T-helper 9 cell (primary cell): ENCODE measurements around the gene ZNF189.

Source experiments
- DNase-seq: peaks from one replicate; pipeline ENCODE4 v3.0.0-alpha.2; 2020

ZNF189 gene

DNA sequence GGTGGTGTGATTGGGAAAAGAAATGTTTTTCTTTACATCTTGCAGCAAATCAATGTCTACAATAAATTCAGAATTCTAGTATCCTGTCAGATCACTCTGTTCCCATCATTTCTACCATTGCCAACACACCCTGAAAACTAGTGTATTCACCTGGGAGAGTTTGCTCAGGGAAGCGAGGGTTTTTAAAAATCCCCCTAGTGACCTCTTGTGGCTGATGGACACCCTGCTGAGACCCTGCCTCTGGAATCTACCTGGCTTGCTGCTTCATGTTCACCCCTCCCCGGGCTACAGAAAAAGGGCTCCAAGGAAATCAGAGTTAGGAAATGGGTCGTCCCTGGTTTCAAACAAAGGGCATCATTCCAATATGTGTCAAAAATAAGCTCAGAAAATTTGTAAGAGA lies 58.4 kb downstream of the ZNF189 start:
- DNase-seq, result no peak

DNA sequence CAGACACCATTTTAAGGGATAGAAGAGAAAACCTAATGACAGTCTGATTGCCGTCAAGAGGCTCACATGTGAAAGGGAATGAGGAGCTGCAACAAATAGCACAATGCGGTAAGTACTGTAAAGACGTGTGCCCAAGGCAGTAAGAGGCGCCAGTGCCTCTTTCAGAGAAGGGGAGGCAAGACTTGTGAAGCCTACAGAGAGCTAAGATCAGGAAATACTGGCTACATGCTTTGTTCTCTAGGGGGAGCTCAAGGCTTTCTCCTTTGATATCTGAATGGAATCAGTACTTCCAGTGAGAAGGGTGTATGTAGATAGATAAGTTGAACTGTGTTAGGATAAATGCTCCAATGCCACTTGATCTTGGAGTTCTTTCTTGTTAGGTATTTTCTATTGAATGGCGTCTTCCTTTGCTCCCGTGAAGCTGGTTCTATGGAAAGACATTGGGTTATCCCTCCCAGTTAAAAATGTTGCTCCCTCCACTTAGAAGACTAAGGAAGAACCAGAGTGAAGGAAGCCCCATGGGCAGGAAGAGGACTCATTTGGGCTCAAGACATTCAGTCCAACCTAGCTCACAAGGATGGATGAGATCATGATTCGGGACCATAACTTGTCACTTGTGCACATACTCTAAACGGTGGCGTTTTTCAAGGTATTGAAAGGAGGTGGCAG lies 60.4 kb downstream of the ZNF189 start:
- DNase-seq, result no peak
